Measurements from ENCODE around the gene GALNT10. TPM values are rescaled to one million over a fixed set of nuclear protein-coding genes. Genes with fewer than 3 reads are reported as not detected.
A peak's percentile ranks its signal among the peaks of the same experiment; 100 is the strongest.

The GALNT10 gene
- total and polyA plus RNA-seq, 2 donors (not counting 1 experiment from before 2014, with no cell fraction given), result 18.3 to 35.8 TPM

DNA sequence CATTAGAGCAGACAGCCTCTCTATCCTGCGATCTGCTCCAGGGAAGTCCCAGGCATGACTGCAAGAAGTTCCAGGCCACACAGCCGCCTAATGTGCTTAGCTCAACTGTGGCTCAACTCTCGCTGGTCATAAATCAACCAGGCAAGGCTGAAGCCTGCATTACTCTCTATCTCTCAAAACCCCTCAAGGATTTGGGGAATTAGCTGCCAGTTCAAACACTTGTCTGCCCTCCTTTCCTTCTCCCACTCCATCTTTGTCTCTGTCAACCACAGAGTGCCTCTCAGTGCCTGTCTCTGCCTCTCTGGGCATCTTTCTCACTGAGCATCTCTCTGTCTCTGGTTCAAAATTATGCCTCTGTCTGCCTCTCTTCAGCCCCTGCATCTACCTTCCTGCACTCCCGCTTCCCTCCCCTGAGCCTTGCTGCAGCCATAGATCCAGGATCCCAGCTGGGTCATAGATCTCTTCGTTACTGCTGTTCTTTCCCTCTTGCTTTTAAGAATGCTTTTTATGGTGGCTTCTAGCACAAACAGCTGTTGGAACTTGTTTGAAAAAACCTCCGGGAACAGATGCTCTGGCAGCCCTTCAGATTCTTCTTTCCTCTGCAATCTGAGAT is 27.9 kb upstream of the GALNT10 start:
- no peak overlapping the region for H3K4me2 ChIP-seq (ENCODE audit: extremely low read depth, insufficient read depth, low read length)
- TF ChIP-seq, protein P1, sequence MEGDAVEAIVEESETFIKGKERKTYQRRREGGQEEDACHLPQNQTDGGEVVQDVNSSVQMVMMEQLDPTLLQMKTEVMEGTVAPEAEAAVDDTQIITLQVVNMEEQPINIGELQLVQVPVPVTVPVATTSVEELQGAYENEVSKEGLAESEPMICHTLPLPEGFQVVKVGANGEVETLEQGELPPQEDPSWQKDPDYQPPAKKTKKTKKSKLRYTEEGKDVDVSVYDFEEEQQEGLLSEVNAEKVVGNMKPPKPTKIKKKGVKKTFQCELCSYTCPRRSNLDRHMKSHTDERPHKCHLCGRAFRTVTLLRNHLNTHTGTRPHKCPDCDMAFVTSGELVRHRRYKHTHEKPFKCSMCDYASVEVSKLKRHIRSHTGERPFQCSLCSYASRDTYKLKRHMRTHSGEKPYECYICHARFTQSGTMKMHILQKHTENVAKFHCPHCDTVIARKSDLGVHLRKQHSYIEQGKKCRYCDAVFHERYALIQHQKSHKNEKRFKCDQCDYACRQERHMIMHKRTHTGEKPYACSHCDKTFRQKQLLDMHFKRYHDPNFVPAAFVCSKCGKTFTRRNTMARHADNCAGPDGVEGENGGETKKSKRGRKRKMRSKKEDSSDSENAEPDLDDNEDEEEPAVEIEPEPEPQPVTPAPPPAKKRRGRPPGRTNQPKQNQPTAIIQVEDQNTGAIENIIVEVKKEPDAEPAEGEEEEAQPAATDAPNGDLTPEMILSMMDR (conservative IDR thresholded peaks at IDR 0.05 in 1 of 2, IDR thresholded peaks at IDR 0.05 in 1 of 2; ENCODE audit: low read depth in 1 of 2, low read length in 2 of 2), result no peak
- no peak for TF ChIP-seq EZH2 (IDR thresholded peaks at IDR 0.05; ENCODE audit: low read length, missing control alignments)
- H4K20me1 ChIP-seq (ENCODE audit: control insufficient read depth, extremely low read depth, insufficient read depth, low read length), result no peaks in the 10 kb centered on the region

GRCh38 chr5:154163327-154164248 is 26.9 kb upstream of the GALNT10 start:
- H3K4me2 ChIP-seq (ENCODE audit: extremely low read depth, insufficient read depth, low read length), result no peak overlapping the region
- no peaks in the 10 kb centered on the region for H3K4me1 ChIP-seq (ENCODE audit: control insufficient read depth, extremely low read depth, insufficient read depth, low read length)
- H3K27me3 ChIP-seq (ENCODE audit: control insufficient read depth, insufficient read depth, low read length), result peaks cover 6% of the 10 kb centered on the region
- no peak overlapping the region for H3K4me3 ChIP-seq (replicated peaks in 1 of 4; ENCODE audit: control extremely low read depth in 1 of 4, insufficient read depth in 1 of 4, low read depth in 3 of 4, low read length in 4 of 4)
- DNase-seq (ENCODE audit: low read depth in 2 of 2), result no peak
- H3K9me3 ChIP-seq (ENCODE audit: control insufficient read depth, insufficient read depth, low read depth, low read length), result no peaks in the 10 kb centered on the region
- H4K20me1 ChIP-seq (ENCODE audit: control insufficient read depth, extremely low read depth, insufficient read depth, low read length), result no peaks in the 10 kb centered on the region
- no peak overlapping the region for H2AFZ ChIP-seq (ENCODE audit: low read length)
- H3K27ac ChIP-seq (ENCODE audit: insufficient read depth, low read length), result no peak overlapping the region
- H3K79me2 ChIP-seq (ENCODE audit: control insufficient read depth, insufficient read depth, low read length), result no peaks in the 10 kb centered on the region
- no peaks in the 10 kb centered on the region for H3K36me3 ChIP-seq (ENCODE audit: control insufficient read depth, insufficient read depth, low read length)
- H3K9ac ChIP-seq (ENCODE audit: insufficient read depth, low read length), result no peak overlapping the region
- no peak for TF ChIP-seq EZH2 (IDR thresholded peaks at IDR 0.05; ENCODE audit: low read length, missing control alignments)
- TF ChIP-seq, protein P1 (conservative IDR thresholded peaks at IDR 0.05 in 1 of 2, IDR thresholded peaks at IDR 0.05 in 1 of 2; ENCODE audit: low read depth in 1 of 2, low read length in 2 of 2), result no peak

More for the DNA sequence above, 27.9 kb upstream of the GALNT10 start:
- H3K27ac ChIP-seq (ENCODE audit: insufficient read depth, low read length), result no peak overlapping the region
- H3K4me1 ChIP-seq (ENCODE audit: control insufficient read depth, extremely low read depth, insufficient read depth, low read length), result no peaks in the 10 kb centered on the region
- no peak overlapping the region for H3K4me3 ChIP-seq (replicated peaks in 1 of 4; ENCODE audit: control extremely low read depth in 1 of 4, insufficient read depth in 1 of 4, low read depth in 3 of 4, low read length in 4 of 4)
- DNase-seq (ENCODE audit: low read depth in 2 of 2), result peak in 1 of 2 donors; percentile 18
- H3K27me3 ChIP-seq (ENCODE audit: control insufficient read depth, insufficient read depth, low read length), result peaks cover 6% of the 10 kb centered on the region
- no peak overlapping the region for H2AFZ ChIP-seq (ENCODE audit: low read length)
- no peaks in the 10 kb centered on the region for H3K9me3 ChIP-seq (ENCODE audit: control insufficient read depth, insufficient read depth, low read depth, low read length)
- no peaks in the 10 kb centered on the region for H3K79me2 ChIP-seq (ENCODE audit: control insufficient read depth, insufficient read depth, low read length)
- no peak overlapping the region for H3K9ac ChIP-seq (ENCODE audit: insufficient read depth, low read length)
- H3K36me3 ChIP-seq (ENCODE audit: control insufficient read depth, insufficient read depth, low read length), result no peaks in the 10 kb centered on the region

DNA sequence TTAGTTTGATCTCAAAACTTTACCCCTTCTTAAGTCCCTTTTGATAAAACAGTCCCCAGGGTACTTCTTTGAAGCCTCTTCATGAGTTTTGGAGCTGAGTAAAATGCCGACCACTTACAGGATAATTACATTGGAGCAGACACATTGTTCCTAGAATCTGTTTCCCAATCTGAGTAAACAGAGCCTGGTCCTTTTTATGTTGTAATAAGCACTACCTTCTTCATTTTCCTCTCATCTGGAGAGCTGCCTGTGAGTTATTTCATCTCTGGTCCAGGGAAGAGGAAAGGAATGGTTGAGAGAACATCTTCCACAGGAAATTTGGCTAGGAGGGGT is 26.3 kb upstream of the GALNT10 start:
- no peak for DNase-seq (ENCODE audit: low read depth in 2 of 2)
- Histone ChIP-seq H3K79me2 (ENCODE audit: control insufficient read depth, insufficient read depth, low read length) (no peaks in the 10 kb centered on the region), H3K27ac (ENCODE audit: insufficient read depth, low read length) (no peak overlapping the region), H3K9ac (ENCODE audit: insufficient read depth, low read length) (no peak overlapping the region), H3K36me3 (ENCODE audit: control insufficient read depth, insufficient read depth, low read length) (no peaks in the 10 kb centered on the region), H2AFZ (ENCODE audit: low read length) (no peak overlapping the region), H3K4me3 (replicated peaks in 1 of 4; ENCODE audit: control extremely low read depth in 1 of 4, insufficient read depth in 1 of 4, low read depth in 3 of 4, low read length in 4 of 4) (no peak overlapping the region), H3K4me2 (ENCODE audit: extremely low read depth, insufficient read depth, low read length) (no peak overlapping the region), H3K9me3 (ENCODE audit: control insufficient read depth, insufficient read depth, low read depth, low read length) (no peaks in the 10 kb centered on the region), H3K27me3 (ENCODE audit: control insufficient read depth, insufficient read depth, low read length) (peaks cover 6% of the 10 kb centered on the region), H3K4me1 (ENCODE audit: control insufficient read depth, extremely low read depth, insufficient read depth, low read length) (no peaks in the 10 kb centered on the region), H4K20me1 (ENCODE audit: control insufficient read depth, extremely low read depth, insufficient read depth, low read length) (no peaks in the 10 kb centered on the region)
- no peak for TF ChIP-seq EZH2 (IDR thresholded peaks at IDR 0.05; ENCODE audit: low read length, missing control alignments)
- TF ChIP-seq, protein P1 (conservative IDR thresholded peaks at IDR 0.05 in 1 of 2, IDR thresholded peaks at IDR 0.05 in 1 of 2; ENCODE audit: low read depth in 1 of 2, low read length in 2 of 2), result no peak

All from fibroblast of lung (primary cell).